ENCODE measurements around the gene LARP4.

LARP4 gene

DNA sequence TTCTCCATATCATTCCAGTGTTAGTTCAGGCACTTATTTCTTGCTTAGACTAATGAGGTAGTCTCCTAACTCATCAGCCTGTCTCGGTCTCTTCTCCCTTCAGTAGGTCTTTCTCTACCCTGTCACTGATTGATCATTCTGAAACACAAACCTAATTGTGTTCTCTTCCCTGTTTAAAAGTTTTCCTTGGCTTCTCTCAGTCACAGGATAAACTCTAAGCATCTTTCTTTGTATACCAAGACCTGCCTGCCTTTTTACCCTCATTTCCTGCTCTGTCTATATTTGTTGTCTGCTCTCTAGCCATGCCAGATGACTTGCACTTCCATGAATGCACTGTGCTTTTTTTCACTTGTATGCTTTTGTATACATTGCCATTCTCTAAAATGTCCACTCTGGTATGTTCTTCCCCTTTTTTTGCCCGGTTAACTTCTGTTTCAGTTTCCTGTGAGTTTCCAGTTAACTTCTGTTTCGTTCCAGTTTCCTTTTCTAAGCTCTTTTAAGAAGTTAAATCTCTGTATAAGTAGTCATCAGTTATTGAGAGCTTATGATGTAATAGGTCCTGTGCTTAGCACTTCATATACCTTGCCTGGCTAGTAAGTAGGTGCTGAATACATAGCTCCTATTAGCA is 116.8 kb downstream of the LARP4 start:
- TF ChIP-seq, protein P1, sequence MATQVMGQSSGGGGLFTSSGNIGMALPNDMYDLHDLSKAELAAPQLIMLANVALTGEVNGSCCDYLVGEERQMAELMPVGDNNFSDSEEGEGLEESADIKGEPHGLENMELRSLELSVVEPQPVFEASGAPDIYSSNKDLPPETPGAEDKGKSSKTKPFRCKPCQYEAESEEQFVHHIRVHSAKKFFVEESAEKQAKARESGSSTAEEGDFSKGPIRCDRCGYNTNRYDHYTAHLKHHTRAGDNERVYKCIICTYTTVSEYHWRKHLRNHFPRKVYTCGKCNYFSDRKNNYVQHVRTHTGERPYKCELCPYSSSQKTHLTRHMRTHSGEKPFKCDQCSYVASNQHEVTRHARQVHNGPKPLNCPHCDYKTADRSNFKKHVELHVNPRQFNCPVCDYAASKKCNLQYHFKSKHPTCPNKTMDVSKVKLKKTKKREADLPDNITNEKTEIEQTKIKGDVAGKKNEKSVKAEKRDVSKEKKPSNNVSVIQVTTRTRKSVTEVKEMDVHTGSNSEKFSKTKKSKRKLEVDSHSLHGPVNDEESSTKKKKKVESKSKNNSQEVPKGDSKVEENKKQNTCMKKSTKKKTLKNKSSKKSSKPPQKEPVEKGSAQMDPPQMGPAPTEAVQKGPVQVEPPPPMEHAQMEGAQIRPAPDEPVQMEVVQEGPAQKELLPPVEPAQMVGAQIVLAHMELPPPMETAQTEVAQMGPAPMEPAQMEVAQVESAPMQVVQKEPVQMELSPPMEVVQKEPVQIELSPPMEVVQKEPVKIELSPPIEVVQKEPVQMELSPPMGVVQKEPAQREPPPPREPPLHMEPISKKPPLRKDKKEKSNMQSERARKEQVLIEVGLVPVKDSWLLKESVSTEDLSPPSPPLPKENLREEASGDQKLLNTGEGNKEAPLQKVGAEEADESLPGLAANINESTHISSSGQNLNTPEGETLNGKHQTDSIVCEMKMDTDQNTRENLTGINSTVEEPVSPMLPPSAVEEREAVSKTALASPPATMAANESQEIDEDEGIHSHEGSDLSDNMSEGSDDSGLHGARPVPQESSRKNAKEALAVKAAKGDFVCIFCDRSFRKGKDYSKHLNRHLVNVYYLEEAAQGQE (IDR thresholded peaks at IDR 0.05; ENCODE audit: low read depth), result no peak
- TF ChIP-seq EGR1 (IDR thresholded peaks at IDR 0.05) (no peak), FOXM1 (IDR thresholded peaks at IDR 0.05; ENCODE audit: borderline replicate concordance, low read depth) (no peak), EP300 (IDR thresholded peaks at IDR 0.05; ENCODE audit: borderline replicate concordance) (no peak), ZBTB7A (IDR thresholded peaks at IDR 0.05; ENCODE audit: low read depth) (no peak), RAD21 (IDR thresholded peaks at IDR 0.05; ENCODE audit: low read depth) (no peak), CEBPB (IDR thresholded peaks at IDR 0.05) (no peak)
- TF ChIP-seq, protein P2, sequence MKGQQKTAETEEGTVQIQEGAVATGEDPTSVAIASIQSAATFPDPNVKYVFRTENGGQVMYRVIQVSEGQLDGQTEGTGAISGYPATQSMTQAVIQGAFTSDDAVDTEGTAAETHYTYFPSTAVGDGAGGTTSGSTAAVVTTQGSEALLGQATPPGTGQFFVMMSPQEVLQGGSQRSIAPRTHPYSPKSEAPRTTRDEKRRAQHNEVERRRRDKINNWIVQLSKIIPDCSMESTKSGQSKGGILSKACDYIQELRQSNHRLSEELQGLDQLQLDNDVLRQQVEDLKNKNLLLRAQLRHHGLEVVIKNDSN (IDR thresholded peaks at IDR 0.05), result no peak

DNA sequence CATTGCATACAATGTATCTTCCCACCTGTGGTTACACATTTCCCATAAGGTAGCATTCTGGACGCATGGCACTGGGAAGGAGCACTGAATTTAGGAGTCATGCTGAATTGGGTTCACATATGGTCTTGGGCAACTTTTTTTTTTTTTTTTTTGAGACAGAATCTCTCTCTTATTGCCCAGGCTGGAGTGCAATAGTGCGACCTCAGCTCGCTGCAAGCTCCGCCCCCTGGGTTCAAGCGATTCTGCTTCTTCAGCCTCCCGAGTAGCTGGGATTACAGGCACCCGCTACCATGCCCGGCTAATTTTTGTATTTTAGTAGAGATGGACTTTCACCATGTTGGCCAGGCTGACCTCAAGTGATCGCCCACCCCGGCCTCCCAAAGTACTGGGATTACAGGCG is 117.4 kb downstream of the LARP4 start:
- TF ChIP-seq, protein P3, sequence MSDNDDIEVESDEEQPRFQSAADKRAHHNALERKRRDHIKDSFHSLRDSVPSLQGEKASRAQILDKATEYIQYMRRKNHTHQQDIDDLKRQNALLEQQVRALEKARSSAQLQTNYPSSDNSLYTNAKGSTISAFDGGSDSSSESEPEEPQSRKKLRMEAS (IDR thresholded peaks at IDR 0.05), result no peak
- TF ChIP-seq, protein P2 (IDR thresholded peaks at IDR 0.05), result no peak
- TF ChIP-seq, protein P1 (IDR thresholded peaks at IDR 0.05; ENCODE audit: low read depth), result no peak
- no peak for TF ChIP-seq TEAD4 (IDR thresholded peaks at IDR 0.05)
- no peak for TF ChIP-seq YY1 (IDR thresholded peaks at IDR 0.05; ENCODE audit: low read depth)
- TF ChIP-seq RAD21 (IDR thresholded peaks at IDR 0.05; ENCODE audit: low read depth), result no peak
- TF ChIP-seq FOXM1 (IDR thresholded peaks at IDR 0.05; ENCODE audit: borderline replicate concordance, low read depth), result no peak
- TF ChIP-seq ZBTB7A (IDR thresholded peaks at IDR 0.05; ENCODE audit: low read depth), result no peak
- no peak for TF ChIP-seq TAF1 (IDR thresholded peaks at IDR 0.05; ENCODE audit: low read depth)
- no peak for TF ChIP-seq EP300 (IDR thresholded peaks at IDR 0.05; ENCODE audit: borderline replicate concordance)
- no peak for TF ChIP-seq NFIC (IDR thresholded peaks at IDR 0.05)
- no peak for TF ChIP-seq EGR1 (IDR thresholded peaks at IDR 0.05)
- TF ChIP-seq CEBPB (IDR thresholded peaks at IDR 0.05), result no peak
- no peak for TF ChIP-seq CREB1 (IDR thresholded peaks at IDR 0.05; ENCODE audit: low read depth)
- no peak for TF ChIP-seq TCF12 (IDR thresholded peaks at IDR 0.05; ENCODE audit: low read depth)

DNA sequence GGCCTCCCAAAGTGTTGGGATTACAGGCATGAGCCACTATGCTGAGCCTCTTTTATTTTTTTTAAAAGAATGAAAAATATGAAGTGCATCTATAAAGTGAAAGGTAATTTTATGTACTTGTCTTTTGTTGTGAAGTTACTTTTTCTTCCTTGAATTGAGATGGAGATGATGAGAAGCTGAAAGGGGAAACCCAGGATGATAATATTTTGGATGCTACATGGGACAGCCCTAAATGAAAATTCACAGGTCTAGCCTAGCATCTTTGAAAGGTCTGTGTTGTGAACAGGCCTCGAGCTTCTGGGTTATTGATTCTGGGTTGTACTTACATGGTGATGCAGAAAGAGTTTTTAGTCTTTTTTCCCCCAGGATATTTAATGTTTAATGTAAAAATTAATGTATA is 118.7 kb downstream of the LARP4 start:
- TF ChIP-seq, protein P3 (IDR thresholded peaks at IDR 0.05), result no peak
- TF ChIP-seq FOXM1 (IDR thresholded peaks at IDR 0.05; ENCODE audit: borderline replicate concordance, low read depth) (no peak), RAD21 (IDR thresholded peaks at IDR 0.05; ENCODE audit: low read depth) (no peak), TAF1 (IDR thresholded peaks at IDR 0.05; ENCODE audit: low read depth) (no peak), YY1 (IDR thresholded peaks at IDR 0.05; ENCODE audit: low read depth) (no peak), TCF12 (IDR thresholded peaks at IDR 0.05; ENCODE audit: low read depth) (no peak), EP300 (IDR thresholded peaks at IDR 0.05; ENCODE audit: borderline replicate concordance) (no peak), CEBPB (IDR thresholded peaks at IDR 0.05) (no peak), CREB1 (IDR thresholded peaks at IDR 0.05; ENCODE audit: low read depth) (no peak), EGR1 (IDR thresholded peaks at IDR 0.05) (no peak), NFIC (IDR thresholded peaks at IDR 0.05) (no peak), TEAD4 (IDR thresholded peaks at IDR 0.05) (no peak), ZBTB7A (IDR thresholded peaks at IDR 0.05; ENCODE audit: low read depth) (no peak)
- TF ChIP-seq, protein P1 (IDR thresholded peaks at IDR 0.05; ENCODE audit: low read depth), result no peak
- TF ChIP-seq, protein P2 (IDR thresholded peaks at IDR 0.05), result no peak

Measured in Ishikawa (cell line).